HL-60 (cell line): ENCODE data around the gene APOH.

Source experiments
- DNase-seq, 2 experiments: peaks; one replicate each; pipeline ENCODE4 v3.0.0-alpha.2; 2010 to 2020; ENCODE audit warnings: low read depth in 1 of 2, low spot score in 1 of 2
- H3K27ac ChIP-seq: fragments of 250-450 bp; sonication (Bioruptor Pico); replicated peaks from 2 replicates; pipeline ENCODE4 v1.5.1; 2020; ENCODE audit warnings: mild to moderate bottlenecking, moderate library complexity
- H3K27me3 ChIP-seq: fragments of 250-450 bp; sonication (Bioruptor Pico); 2 replicates; pipeline ENCODE4 v1.5.1; 2021; ENCODE audit warnings: mild to moderate bottlenecking, moderate library complexity; ENCODE audit not compliant: insufficient read depth, poor library complexity, severe bottlenecking
- H3K4me3 ChIP-seq: replicated peaks from 2 replicates; pipeline ENCODE4 v1.5.1; 2011; ENCODE audit warnings: mild to moderate bottlenecking, control low read depth, low read length; ENCODE audit not compliant: insufficient read depth
- CTCF ChIP-seq: IDR thresholded peaks from one replicate; pipeline ENCODE4 v1.5.1; 2011; ENCODE audit warnings: low read length, control low read depth, inconsistent platforms; ENCODE audit not compliant: insufficient read depth
- GABPA ChIP-seq: IDR thresholded peaks from 2 replicates; pipeline ENCODE4 v1.6.1; 2012; ENCODE audit warnings: low read depth
- POLR2AphosphoS5 ChIP-seq: IDR thresholded peaks from 2 replicates; pipeline ENCODE4 v1.6.1; 2012; ENCODE audit warnings: low read depth
- REST ChIP-seq: IDR thresholded peaks from 2 replicates; pipeline ENCODE4 v1.6.1; 2012; ENCODE audit warnings: low read depth; ENCODE audit not compliant: insufficient replicate concordance
- SPI1 ChIP-seq: IDR thresholded peaks from 2 replicates; pipeline ENCODE4 v1.6.1; 2012; ENCODE audit warnings: low read depth, mild to moderate bottlenecking, borderline replicate concordance

APOH gene

GRCh38 chr17:66172691-66173223, 56.5 kb downstream of the APOH start:
- DNase-seq = no peak
- Histone ChIP-seq H3K4me3 (no peak overlapping the region), H3K27ac (no peak overlapping the region)

GRCh38 chr17:66172144-66172543, 57.1 kb downstream of the APOH start:
- TF ChIP-seq POLR2AphosphoS5 = no peak
- TF ChIP-seq CTCF = no peak
- TF ChIP-seq REST = no peak
- TF ChIP-seq SPI1 = no peak
- TF ChIP-seq GABPA = no peak
- no peak for DNase-seq

More at GRCh38 chr17:66172691-66173223, 56.5 kb downstream of the APOH start:
- no peak for TF ChIP-seq GABPA
- H3K27me3 ChIP-seq = peaks cover 11% of the 10 kb centered on the region

GRCh38 chr17:66171692-66172091, 57.5 kb downstream of the APOH start:
- Histone ChIP-seq H3K4me3 (no peak overlapping the region), H3K27ac (no peak overlapping the region), H3K27me3 (peaks cover 11% of the 10 kb centered on the region)
- TF ChIP-seq REST = no peak
- TF ChIP-seq GABPA = no peak
- no peak for TF ChIP-seq POLR2AphosphoS5
- TF ChIP-seq SPI1 = no peak
- no peak for TF ChIP-seq CTCF
- no peak for DNase-seq

More at GRCh38 chr17:66172144-66172543, 57.1 kb downstream of the APOH start:
- H3K27me3 ChIP-seq = peaks cover 11% of the 10 kb centered on the region
- no peak overlapping the region for H3K4me3 ChIP-seq
- no peak overlapping the region for H3K27ac ChIP-seq

- DNase-seq = no peak
- Histone ChIP-seq H3K4me3 (no peak overlapping the region), H3K27me3 (peaks cover 11% of the 10 kb centered on the region), H3K27ac (no peak overlapping the region)
- TF ChIP-seq GABPA = no peak
- TF ChIP-seq CTCF = no peak
- no peak for TF ChIP-seq REST
These were observed 58.0 kb downstream of the APOH start for GRCh38 chr17:66171172-66171571.
